Measurements from ENCODE around the gene ALDH3B2.
"Not testable (repeated sequence)": the region's sequence is repeated elsewhere in the genome, so short reads cannot be mapped to it uniquely, and the experiment has no call there.

Gene ALDH3B2

GRCh38 chr11:67632175-67632981 lies 42.0 kb downstream of the ALDH3B2 start:
- DNase-seq (ENCODE audit: extremely low spot score, insufficient read length, low read depth) (no peak), FAIRE-seq (no peak)

GRCh38 chr11:67631853-67632174 lies 42.6 kb downstream of the ALDH3B2 start:
- FAIRE-seq: no peak

GRCh38 chr11:67631411-67631810 lies 43.0 kb downstream of the ALDH3B2 start:
- DNase-seq (ENCODE audit: extremely low spot score, insufficient read length, low read depth) (no peak), FAIRE-seq (no peak)

More at GRCh38 chr11:67631853-67632174, 42.6 kb downstream of the ALDH3B2 start:
- DNase-seq (ENCODE audit: extremely low spot score, insufficient read length, low read depth): no peak

DNA sequence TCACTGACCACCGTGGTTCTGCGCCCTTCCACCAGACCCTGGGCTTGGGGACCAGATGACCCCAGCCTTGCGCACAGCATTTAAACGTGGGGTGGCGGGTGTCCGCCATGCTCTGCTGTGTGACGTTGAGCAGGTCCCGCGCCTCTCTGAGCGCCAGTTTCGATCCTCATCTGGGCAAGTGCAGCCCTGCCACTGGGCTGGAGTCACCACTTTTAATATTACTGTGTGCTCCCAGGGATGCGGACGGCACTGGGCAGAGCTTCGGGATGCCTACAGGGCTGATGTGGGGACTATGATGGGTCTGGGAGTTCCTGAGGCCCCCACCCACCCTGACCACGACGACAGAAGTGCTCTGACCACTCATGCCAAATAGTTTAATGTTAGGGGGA lies 43.5 kb downstream of the ALDH3B2 start:
- DNase-seq (ENCODE audit: extremely low spot score, insufficient read length, low read depth) (no peak), FAIRE-seq (no peak)

DNA sequence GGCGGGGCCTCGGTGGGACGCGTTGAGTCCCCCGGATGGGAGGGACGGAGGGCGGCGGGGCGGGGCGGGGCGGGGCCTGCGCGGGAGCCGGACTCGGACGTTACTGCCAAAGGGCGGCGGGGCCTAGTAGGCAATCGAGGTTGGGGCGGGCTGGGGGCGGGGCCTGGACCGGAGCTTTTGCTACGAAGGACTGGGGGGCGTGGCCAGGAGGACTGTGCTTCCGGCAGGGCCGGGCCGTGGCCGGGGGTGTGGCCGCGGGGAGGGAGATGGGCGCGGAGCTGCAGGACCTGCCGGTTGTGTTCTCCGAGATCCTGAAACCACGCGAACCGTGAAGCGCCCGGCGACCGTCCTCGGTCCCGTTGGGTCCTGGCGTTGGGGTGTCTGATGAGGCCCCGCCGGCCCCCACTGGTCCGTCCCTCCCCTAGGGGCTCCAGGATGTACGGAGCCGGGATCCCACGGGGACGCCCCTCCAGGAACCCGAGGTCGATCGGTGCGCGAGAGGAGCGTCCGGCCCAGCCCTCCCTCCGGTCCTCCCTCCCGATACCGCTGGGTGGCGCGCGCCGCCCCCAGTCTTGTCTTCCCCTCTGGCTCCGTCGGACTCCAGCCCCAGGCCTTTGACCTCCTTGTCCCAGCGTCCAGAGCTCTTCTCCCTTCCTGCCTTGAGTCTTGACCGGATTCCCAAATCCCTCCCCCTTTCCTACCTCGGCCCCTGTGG lies 44.0 kb downstream of the ALDH3B2 start:
- peak; percentile 94 for FAIRE-seq
- peak; percentile 95 for DNase-seq (ENCODE audit: extremely low spot score, insufficient read length, low read depth)

GRCh38 chr11:67629386-67630227 lies 44.8 kb downstream of the ALDH3B2 start, which contains the start of gene NUDT8:
NUDT8 (minus strand) TSS chr11:67629937; CDS start chr11:67629911, 26 bp downstream.
- DNase-seq (ENCODE audit: extremely low spot score, insufficient read length, low read depth) (no peak), FAIRE-seq (peak; percentile 67)

- DNase-seq (ENCODE audit: extremely low spot score, insufficient read length, low read depth) (no peak), FAIRE-seq (no peak)
Measured at GRCh38 chr11:67628710-67629385, 45.6 kb downstream of the ALDH3B2 start.

DNA sequence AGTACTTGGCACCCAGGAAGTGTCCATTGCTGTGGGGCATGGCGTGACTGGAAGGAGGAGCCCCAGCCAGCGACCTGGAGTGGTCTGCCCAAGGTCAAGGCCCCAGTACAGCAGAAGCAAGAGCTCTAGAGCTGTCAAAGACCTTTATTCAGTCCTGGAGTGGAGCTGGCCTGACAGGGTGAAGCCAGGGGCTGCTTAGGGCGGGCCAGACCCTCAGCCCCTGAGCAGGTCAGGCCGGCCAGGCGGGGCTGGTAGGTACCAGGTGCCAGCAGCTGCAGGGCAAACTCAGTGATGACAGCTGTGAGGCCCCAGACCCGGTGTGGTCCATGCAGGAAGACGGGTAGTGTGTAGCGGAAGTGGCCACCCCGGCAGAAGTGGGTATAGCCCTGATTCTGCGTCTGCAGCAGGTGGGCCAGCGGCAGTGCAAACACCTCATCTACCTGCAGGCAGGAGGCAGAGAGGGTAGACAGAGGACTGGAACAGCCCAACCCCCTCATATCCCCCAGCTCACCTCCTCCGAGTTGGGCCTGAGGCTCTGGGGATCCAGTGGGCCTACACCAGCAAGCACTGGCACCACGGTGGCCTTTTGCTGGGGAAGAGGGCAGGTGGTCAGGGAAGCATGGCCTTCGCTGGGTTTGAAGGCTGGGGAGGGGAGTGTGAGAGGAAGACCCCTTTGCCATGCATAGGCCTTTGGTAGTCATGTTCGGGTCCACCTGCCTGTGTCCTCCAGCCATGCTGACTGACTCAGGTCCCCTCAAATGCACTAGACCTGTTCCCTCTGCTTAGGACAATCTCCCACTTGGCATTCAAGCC lies 46.4 kb downstream of the ALDH3B2 start:
- DNase-seq (ENCODE audit: extremely low spot score, insufficient read length, low read depth) (no peak), FAIRE-seq (no peak)

- FAIRE-seq (no peak), DNase-seq (ENCODE audit: extremely low spot score, insufficient read length, low read depth) (no peak)
Measured at GRCh38 chr11:67627441-67627811, 47.0 kb downstream of the ALDH3B2 start.

GRCh38 chr11:67626970-67627369 lies 47.5 kb downstream of the ALDH3B2 start:
- FAIRE-seq (no peak), DNase-seq (ENCODE audit: extremely low spot score, insufficient read length, low read depth) (no peak)

DNA sequence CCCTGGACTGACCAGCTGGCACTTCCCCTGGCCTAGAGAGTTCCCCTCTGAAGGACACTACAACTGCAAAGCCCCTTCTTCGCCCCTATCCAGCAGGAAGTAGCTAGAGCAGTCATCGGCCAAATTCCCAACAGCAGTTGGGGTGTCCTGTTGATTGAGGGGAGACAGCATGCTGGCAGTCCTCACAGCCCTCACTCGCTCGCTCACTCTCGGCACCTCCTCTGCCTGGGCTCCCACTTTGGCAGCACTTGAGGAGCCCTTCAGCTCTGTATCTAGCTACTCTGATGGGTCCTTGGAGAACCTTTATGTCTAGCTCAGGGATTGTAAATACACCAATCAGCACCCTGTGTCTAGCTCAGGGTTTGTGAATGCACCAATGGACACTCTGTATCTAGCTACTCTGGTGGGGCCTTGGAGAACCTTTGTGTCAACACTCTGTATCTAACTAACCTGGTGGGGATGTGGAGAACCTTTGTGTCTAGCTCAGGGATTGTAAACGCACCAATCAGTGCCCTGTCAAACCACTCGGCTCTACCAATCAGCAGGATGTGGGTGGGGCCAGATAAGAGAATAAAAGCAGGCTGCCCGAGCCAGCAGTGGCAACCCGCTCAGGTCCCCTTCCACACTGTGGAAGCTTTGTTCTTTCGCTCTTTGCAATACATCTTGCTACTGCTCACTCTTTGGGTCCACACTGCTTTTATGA lies 48.1 kb downstream of the ALDH3B2 start:
- DNase-seq (ENCODE audit: extremely low spot score, insufficient read length, low read depth); FAIRE-seq: not testable (repeated sequence)

DNA sequence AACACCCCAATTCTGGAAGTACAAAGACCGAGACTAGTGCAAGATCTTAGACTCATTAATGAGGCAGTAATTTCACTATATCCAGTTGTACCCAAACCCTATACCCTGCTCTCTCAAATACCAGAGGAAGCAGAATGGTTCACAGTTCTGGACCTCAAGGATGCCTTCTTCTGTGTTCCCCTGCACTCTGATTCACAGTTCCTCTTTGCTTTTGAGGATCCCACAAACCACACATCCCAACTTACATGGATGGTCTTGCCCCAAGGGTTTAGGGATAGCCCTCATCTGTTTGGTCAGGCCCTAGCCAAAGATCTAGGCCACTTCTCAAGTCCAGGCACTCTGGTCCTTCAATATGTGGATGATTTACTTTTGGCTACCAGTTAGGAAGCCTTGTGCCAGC lies 50.6 kb downstream of the ALDH3B2 start:
- not testable (repeated sequence) for DNase-seq (ENCODE audit: extremely low spot score, insufficient read length, low read depth); FAIRE-seq

GRCh38 chr11:67622905-67623304 lies 51.5 kb downstream of the ALDH3B2 start:
- FAIRE-seq; DNase-seq (ENCODE audit: extremely low spot score, insufficient read length, low read depth): not testable (repeated sequence)

DNA sequence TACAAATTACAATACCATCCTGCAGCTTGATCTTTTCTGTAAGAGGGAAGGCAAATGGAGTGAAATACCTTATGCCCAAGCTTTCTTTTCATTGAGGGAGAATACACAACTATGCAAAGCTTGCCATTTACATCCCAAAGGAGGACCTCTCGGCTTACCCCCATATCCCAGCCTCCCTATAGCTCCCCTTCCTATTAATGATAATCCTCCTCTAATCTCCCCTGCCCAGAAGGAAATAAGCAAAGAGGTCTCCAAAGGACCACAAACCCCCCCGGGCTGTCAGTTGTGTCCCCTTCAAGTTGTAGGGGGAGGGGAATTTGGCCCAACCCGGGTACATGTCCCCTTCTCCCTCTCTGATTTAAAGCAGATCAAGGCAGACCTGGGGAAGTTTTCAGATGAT lies 52.5 kb downstream of the ALDH3B2 start:
- not testable (repeated sequence) for FAIRE-seq; DNase-seq (ENCODE audit: extremely low spot score, insufficient read length, low read depth)

DNA sequence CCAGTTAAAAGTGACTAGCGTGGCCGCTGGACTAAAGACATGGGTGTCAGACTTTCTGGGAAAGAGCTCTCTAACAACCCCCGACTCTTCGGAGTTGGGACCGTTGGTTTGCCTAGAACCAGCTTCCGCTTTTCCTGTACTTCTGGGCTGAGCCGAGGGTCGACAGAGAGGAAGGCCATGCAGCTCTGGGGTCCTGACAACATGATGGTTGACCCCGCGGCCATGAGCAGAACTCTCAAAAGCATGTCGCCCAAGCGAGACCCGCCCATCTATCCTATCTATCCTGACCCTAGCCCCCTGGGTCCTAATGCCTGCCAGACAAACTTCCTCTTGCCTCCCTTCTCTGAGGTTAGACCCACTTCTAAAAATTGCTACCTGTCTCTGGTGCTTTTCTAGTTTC lies 53.8 kb downstream of the ALDH3B2 start:
- FAIRE-seq; DNase-seq (ENCODE audit: extremely low spot score, insufficient read length, low read depth): not testable (repeated sequence)

DNA sequence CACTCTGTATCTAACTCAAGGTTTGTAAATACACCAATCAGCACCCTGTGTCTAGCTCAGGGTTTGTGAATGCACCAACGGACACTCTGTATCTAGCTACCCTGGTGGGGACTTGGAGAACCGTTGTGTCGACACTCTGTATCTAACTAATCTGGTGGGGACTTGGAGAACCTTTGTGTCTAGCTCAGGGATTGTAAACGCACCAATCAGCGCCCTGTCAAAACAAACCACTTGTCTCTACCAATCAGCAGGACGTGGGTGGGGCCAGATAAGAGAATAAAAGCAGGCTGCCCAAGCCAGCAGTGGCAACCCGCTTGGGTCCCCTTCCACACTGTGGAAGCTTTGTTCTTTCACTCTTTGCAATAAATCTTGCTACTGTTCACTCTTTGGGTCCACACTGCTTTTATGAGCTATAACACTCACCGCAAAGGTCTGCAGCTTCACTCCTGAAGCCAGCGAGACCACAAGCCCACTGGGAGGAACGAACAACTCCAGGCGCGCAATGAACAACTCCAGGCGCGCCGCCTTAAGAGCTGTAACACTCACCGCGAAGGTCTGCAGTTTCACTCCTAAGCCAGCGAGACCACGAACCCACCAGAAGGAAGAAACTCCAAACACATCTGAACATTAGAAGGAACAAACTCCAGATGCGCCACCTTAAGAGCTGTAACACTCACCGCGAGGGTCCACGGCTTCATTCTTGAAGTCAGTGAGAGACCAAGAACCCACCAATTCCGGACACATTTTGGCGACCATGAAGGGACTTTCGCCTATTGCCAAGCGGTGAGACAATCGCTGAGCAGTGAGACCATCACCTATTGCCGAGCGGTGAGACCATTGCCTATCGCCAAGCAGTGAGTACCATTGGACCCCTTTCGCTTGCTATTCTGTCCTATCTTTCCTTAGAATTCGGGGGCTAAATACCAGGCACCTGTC lies 54.5 kb downstream of the ALDH3B2 start:
- not testable (repeated sequence) for FAIRE-seq; DNase-seq (ENCODE audit: extremely low spot score, insufficient read length, low read depth)

- FAIRE-seq; DNase-seq (ENCODE audit: extremely low spot score, insufficient read length, low read depth): not testable (repeated sequence)
Measured at GRCh38 chr11:67618901-67619659, 55.3 kb downstream of the ALDH3B2 start.
